Measurements from ENCODE around the gene ZNF879. TPM values are rescaled to one million over a fixed set of nuclear protein-coding genes. Genes with fewer than 3 reads are reported as not detected.

Gene ZNF879
- total and polyA plus RNA-seq, 9 of the 15 experiments (the other 6 are each of a cell fraction or from before 2014, with no cell fraction given): 0.01 to 0.80 (median 0.33) TPM

DNA sequence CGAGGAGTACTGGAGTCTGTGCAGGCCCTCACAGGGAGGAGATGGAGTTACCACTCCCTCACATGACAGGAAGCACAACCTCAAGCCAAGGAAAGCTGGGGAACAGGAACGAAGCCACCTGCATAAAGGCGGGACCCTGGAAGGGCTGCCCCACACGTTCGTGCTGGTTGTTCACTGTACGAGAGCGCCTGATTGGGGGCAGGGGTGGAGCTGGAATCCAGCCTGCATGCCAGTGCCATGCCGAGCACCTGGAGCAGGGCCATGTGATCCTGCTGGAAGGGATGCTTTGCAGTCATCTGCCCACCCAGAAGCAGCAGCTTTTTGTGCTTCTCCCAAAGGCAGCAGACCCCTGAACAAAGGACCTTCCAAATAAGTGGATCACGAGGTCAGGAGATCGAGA lies 39.9 kb upstream of the ZNF879 start:
- Histone ChIP-seq H3K9ac (ENCODE audit: insufficient read depth in 1 of 2, low read depth in 2 of 2, low read length in 2 of 2) (no peak overlapping the region), H4K20me1 (replicated peaks; ENCODE audit: control insufficient read depth, insufficient read depth, low read length) (no peaks in the 10 kb centered on the region), H2AFZ (ENCODE audit: low read depth, low read length) (no peak overlapping the region), H3K9me1 (ENCODE audit: control insufficient read depth, insufficient read depth, low read length) (no peaks in the 10 kb centered on the region), H3K4me2 (ENCODE audit: insufficient read depth, low read length) (no peak overlapping the region), H3K9me3 (replicated peaks; ENCODE audit: control insufficient read depth, insufficient read depth, low read depth, low read length) (no peaks in the 10 kb centered on the region), H3K27me3 (ENCODE audit: control insufficient read depth in 2 of 2, insufficient read depth in 2 of 2, low read length in 2 of 2) (peaks cover 0 to 42% of the 10 kb centered on the region in 2 experiments; a peak in 2 of 5 replicates), H3K36me3 (ENCODE audit: control insufficient read depth, insufficient read depth, low read length) (no peaks in the 10 kb centered on the region), H3K27ac (ENCODE audit: extremely low read depth, low read depth, low read length) (no peak overlapping the region), H3K4me1 (replicated peaks in 1 of 2; ENCODE audit: control insufficient read depth in 2 of 2, insufficient read depth in 2 of 2, low read length in 2 of 2) (no peaks in the 10 kb centered on the region; a peak in 1 of 5 replicates), H3K79me2 (ENCODE audit: control insufficient read depth, insufficient read depth, low read length) (no peaks in the 10 kb centered on the region), H3K4me3 (no peak overlapping the region)
- no TSS peak for BruUV-seq (replicated peaks)
- in situ Hi-C loops (cut with MboI): no loop called here
- FAIRE-seq (no peak), ATAC-seq (no peak), DNase-seq (ENCODE audit: extremely low read depth in 1 of 4, low spot score in 3 of 4) (no peak)
- TF ChIP-seq POLR2H (tag; IDR thresholded peaks at IDR 0.05; ENCODE audit: low read depth): no peak
- no peak for TF ChIP-seq ADNP (tag; IDR thresholded peaks at IDR 0.05)
- TF ChIP-seq, protein P1, sequence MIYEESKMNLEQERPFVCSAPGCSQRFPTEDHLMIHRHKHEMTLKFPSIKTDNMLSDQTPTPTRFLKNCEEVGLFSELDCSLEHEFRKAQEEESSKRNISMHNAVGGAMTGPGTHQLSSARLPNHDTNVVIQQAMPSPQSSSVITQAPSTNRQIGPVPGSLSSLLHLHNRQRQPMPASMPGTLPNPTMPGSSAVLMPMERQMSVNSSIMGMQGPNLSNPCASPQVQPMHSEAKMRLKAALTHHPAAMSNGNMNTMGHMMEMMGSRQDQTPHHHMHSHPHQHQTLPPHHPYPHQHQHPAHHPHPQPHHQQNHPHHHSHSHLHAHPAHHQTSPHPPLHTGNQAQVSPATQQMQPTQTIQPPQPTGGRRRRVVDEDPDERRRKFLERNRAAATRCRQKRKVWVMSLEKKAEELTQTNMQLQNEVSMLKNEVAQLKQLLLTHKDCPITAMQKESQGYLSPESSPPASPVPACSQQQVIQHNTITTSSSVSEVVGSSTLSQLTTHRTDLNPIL (CRISPR knock-in tag; IDR thresholded peaks at IDR 0.05): no peak
- TF ChIP-seq POLR2G (IDR thresholded peaks at IDR 0.05; ENCODE audit: low read depth, low read length): no peak
- no peak for TF ChIP-seq BRD9 (IDR thresholded peaks at IDR 0.05; ENCODE audit: low read depth, partially characterized antibody)
- TF ChIP-seq RAD21 (CRISPR knock-in tag; conservative IDR thresholded peaks at IDR 0.05 in 1 of 2, IDR thresholded peaks at IDR 0.05 in 1 of 2): no peak
- TF ChIP-seq BCL6 (CRISPR knock-in tag; IDR thresholded peaks at IDR 0.05): no peak
- WGBS (ENCODE audit: insufficient coverage, low coverage, missing lambda C conversion rate): 0% methylated on average over 10 of the region's 10 CpGs
- ChIA-PET POLR2A (interaction anchor here (0.8 kb wide), 1 partner anchor 13 kb away, joined by 5 read pairs; no protein-coding TSS in a partner anchor), CTCF (ENCODE audit: low intra/inter-chr PET ratio) (no interaction called here)
- intact Hi-C loops (cut with micrococcal nuclease): no loop called here

Data from K562 (cell line).